ENCODE data around the gene PCSK6. TPM values are rescaled to one million over a fixed set of nuclear protein-coding genes. Genes with fewer than 3 reads are reported as not detected.

Gene PCSK6
- total and polyA plus RNA-seq, 2 of the 8 experiments (the other 6 are each of a cell fraction or from before 2014, with no cell fraction given): 1.9 to 4.0 TPM

DNA sequence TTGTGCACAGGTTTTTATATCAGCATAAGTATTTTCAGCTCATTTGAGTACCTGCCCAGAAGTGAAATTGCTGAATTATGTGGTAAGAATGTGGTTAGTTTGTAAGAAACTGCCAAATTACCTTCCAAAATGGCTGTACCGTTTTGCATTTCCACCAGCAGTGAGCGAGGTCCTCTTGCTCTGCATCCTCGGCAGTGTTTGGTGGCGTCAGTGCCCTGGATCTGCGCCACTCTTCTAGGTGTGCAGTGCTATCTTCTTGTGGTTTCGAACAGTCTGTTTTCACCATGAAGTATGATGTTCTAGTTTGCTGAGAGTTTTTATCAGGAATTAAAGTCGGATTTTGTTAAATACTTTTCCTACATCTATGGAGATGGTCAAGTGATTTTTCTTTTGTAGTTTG lies 24.8 kb upstream of the PCSK6 start (continued):
- TF ChIP-seq CHD7 (IDR thresholded peaks at IDR 0.05; ENCODE audit: insufficient replicate concordance, low read length) (no peak), ATF3 (IDR thresholded peaks at IDR 0.05; ENCODE audit: insufficient read depth, low read depth, low read length) (no peak), CEBPB (IDR thresholded peaks at IDR 0.05; ENCODE audit: low read depth, low read length) (no peak), CBX5 (IDR thresholded peaks at IDR 0.05; ENCODE audit: low read depth, low read length) (no peak), KDM4A (IDR thresholded peaks at IDR 0.05; ENCODE audit: low read depth, low read length, severe bottlenecking) (no peak), SIRT6 (IDR thresholded peaks at IDR 0.05; ENCODE audit: low read length) (no peak), POLR2A (IDR thresholded peaks at IDR 0.05; ENCODE audit: control extremely low read depth in 1 of 2, low read depth in 2 of 2, low read length in 2 of 2) (no peak)

All from H1 (cell line).